Neural crest cell (in vitro differentiated cells): ENCODE data around the gene RLIM. TPM values are rescaled to one million over a fixed set of nuclear protein-coding genes. Genes with fewer than 3 reads are reported as not detected.
A peak's percentile ranks its signal among the peaks of the same experiment; 100 is the strongest.

Experiments used
- DNase-seq: peaks from one replicate; pipeline ENCODE4 v3.0.0; 2021; ENCODE audit warnings: low read depth, mixed read lengths, low spot score
- H3K27ac Mint-ChIP-seq: one replicate; pipeline ENCODE4 v1.8.0; 2021; ENCODE audit warnings: mild to moderate bottlenecking, mixed read lengths; ENCODE audit not compliant: unreplicated experiment
- H3K27me3 Mint-ChIP-seq: 2 replicates; pipeline ENCODE4 v1.8.0; 2021; ENCODE audit warnings: low read depth, mild to moderate bottlenecking, mixed read lengths
- H3K36me3 Mint-ChIP-seq: 2 replicates; pipeline ENCODE4 v1.8.0; 2021; ENCODE audit warnings: low read depth, mild to moderate bottlenecking, mixed read lengths
- H3K4me1 Mint-ChIP-seq: 2 replicates; pipeline ENCODE4 v1.8.0; 2021; ENCODE audit warnings: mixed read lengths
- H3K4me3 Mint-ChIP-seq: one replicate; pipeline ENCODE4 v1.8.0; 2021; ENCODE audit warnings: mild to moderate bottlenecking, mixed read lengths
- H3K9me3 Mint-ChIP-seq: 2 replicates; pipeline ENCODE4 v1.8.0; 2021; ENCODE audit warnings: mixed read lengths
- total RNA-seq: library from RNA; stranded (reverse); gene quantifications from 2 replicates; pipeline ENCODE4 v1.2.1, GENCODE V29; 2021
- TF ChIP-seq, protein P1 (sequence below): fragments of 200-600 bp; sonication (generic); conservative IDR thresholded peaks from 2 replicates; pipeline ENCODE4 v1.5.0; 2021; ENCODE audit warnings: antibody characterized with exemption, mild to moderate bottlenecking

The RLIM gene
- total RNA-seq, 1 donor from 2014 or later, result 35.5 TPM

DNA sequence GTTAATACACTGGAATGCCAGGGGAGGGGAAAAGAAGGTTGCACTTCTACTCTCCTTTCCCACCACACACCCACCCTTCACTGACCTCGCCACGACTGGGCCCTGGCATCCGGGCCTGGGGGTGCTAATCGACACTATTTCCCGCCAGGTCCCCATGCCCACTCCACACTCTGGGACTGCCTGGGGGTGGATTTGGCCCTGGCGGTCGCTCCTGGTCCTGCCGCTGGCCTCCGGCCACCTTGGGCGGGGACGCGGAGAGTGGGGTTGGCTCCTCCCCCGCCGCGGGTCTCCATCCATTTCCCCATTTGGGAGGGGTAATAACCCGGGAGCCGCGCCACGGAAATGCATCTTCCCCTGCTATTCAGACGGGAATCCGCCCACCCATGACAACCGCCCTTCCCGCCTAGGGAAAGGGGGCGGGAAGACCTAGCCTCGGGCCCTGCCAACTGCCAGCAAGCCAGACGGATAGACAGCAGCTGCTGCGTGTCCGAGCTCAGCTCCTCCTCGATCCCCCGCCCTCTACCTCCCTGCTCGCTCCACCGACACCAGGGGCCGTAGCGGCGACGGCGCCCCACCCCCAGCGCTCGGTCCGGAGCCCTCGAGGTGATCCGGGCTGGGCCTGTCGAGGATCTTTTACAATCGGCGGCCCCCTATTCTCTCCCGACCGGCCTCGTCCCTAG lies 78.1 kb downstream of the RLIM start:
- Mint-ChIP-seq H3K4me1 (peaks cover 24% of the 10 kb centered on the region), H3K27ac (no peak overlapping the region)

DNA sequence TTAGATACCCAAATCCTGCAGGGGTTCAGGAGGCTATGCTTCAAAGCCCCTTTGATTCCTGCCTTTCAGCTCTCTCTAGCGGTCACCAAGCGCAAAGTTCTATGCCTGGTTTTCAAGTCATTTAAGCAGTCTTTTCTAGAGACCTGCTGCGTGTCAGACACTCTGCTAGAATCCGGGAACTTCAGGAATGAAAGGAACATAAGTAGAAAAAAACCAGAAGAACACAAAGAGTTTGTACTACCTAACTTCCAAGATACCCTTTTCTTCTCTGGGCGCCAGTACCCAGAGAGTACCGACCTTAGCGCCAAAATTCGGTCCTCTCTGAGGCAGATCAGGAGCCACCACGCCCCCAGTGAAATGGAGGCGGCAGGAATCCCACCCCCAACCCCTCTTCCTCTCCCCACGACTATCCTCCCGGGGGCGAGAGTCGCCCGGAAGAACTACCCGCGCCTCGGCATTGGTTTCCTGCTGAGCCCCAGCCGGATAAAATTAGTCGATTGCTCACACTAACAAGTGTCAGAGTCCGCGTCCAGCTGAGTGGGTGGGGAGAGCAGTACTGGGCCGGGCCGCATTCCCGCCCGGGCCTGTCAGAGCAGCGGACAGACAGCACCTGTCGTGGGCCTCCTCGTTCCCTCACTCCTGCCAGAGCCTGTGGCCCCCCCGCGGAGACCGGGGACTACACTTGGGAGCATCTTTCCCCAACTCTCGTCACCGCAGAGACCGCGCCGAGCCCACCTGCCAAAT lies 78.8 kb downstream of the RLIM start:
- Mint-ChIP-seq H3K9me3 (peaks cover 3% of the 10 kb centered on the region), H3K36me3 (peaks cover 2% of the 10 kb centered on the region), H3K27ac (no peak overlapping the region), H3K27me3 (no peaks in the 10 kb centered on the region), H3K4me1 (peaks cover 24% of the 10 kb centered on the region), H3K4me3 (peak overlapping the region; percentile 88)
- TF ChIP-seq, protein P1, sequence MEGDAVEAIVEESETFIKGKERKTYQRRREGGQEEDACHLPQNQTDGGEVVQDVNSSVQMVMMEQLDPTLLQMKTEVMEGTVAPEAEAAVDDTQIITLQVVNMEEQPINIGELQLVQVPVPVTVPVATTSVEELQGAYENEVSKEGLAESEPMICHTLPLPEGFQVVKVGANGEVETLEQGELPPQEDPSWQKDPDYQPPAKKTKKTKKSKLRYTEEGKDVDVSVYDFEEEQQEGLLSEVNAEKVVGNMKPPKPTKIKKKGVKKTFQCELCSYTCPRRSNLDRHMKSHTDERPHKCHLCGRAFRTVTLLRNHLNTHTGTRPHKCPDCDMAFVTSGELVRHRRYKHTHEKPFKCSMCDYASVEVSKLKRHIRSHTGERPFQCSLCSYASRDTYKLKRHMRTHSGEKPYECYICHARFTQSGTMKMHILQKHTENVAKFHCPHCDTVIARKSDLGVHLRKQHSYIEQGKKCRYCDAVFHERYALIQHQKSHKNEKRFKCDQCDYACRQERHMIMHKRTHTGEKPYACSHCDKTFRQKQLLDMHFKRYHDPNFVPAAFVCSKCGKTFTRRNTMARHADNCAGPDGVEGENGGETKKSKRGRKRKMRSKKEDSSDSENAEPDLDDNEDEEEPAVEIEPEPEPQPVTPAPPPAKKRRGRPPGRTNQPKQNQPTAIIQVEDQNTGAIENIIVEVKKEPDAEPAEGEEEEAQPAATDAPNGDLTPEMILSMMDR, result peak; percentile 50
- DNase-seq, result peak; percentile 9

More for the DNA sequence above, 78.1 kb downstream of the RLIM start:
- TF ChIP-seq, protein P1, result peak; percentile 57
- H3K27me3 Mint-ChIP-seq, result no peaks in the 10 kb centered on the region
- H3K4me3 Mint-ChIP-seq, result peak overlapping the region; percentile 88
- peaks cover 2% of the 10 kb centered on the region for H3K36me3 Mint-ChIP-seq
- peaks cover 3% of the 10 kb centered on the region for H3K9me3 Mint-ChIP-seq
- peak; percentile 53 for DNase-seq

Other genes with a start within 250 kb of the RLIM start
- gene SLC16A2, start 193.1 kb downstream of the RLIM start, total RNA-seq, result 17.8 and 19.8 TPM in 2 replicates